Activated naive CD4-positive, alpha-beta T cell treated with anti-CD3 and anti-CD28 coated beads, Interleukin-2, amount 50 U/mL, for 16 hours (primary cell): ENCODE measurements around the gene ZNF440.
"Not testable (repeated sequence)": the region's sequence is repeated elsewhere in the genome, so short reads cannot be mapped to it uniquely, and the experiment has no call there.

Source experiments
- DNase-seq: peaks from one replicate; pipeline ENCODE4 v3.0.0-alpha.2; 2020

The ZNF440 gene

DNA sequence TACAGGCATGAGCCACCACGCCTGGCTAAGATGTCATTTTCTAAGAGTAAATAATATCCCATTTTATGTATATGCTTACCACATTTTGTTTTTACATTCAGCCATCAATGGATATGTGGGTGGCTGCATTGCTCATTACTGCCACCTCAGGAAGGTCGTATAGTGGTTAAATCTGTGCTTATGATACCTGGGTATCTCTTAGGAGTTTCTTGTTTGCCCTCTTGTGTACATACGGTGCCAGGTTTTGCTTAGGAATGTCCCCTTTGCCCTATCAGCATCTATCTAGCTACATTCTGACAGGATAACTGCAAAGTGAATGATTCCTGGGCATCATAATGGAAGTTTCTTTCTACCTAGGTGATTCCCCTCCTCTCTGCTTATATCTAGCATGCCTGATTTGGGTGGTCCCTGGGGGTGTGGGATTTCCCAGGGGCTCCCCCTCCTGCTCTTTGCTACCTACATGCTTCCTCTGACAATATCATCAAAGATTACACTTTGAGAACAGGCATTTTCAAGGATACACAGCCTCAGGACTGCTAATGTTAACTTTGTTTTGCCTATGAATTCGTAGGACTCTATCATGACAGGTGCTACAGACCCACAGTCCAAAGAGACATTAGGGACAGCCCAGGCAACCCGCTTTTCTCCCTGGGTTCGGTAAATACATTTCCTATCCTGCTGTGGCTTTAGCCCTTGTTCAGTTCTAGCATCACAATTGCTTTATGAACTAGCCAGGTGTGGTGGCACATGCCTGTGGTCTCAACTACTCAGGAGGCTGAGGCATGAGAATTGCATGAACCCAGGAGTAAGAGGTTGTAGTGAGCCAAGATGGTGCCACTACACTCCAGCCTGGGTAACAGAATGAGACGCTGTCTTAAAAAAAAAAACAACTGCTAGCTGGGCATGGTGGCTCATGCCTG lies 15.1 kb downstream of the ZNF440 start:
- DNase-seq: not testable (repeated sequence)

DNA sequence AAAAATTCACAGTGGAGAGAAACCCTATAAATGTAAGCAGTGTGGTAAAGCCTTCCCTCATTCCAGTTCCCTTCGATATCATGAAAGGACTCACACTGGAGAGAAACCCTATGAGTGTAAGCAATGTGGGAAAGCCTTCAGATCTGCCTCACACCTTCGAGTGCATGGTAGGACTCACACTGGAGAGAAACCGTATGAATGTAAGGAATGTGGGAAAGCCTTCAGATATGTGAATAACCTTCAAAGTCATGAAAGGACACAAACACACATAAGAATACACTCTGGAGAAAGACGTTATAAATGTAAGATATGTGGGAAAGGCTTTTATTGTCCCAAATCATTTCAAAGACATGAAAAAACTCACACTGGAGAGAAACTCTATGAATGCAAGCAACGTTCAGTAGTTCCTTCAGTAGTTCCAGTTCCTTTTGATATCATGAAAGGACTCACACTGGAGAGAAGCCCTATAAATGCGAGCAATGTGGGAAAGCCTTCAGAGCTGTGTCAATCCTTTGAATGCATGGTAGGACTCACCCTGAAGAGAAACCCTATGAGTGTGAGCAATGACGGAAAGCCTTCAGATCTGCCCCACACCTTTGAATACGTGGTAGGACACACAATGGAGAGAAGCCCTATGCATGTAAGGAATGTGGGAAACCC lies 18.3 kb downstream of the ZNF440 start:
- DNase-seq: no peak

DNA sequence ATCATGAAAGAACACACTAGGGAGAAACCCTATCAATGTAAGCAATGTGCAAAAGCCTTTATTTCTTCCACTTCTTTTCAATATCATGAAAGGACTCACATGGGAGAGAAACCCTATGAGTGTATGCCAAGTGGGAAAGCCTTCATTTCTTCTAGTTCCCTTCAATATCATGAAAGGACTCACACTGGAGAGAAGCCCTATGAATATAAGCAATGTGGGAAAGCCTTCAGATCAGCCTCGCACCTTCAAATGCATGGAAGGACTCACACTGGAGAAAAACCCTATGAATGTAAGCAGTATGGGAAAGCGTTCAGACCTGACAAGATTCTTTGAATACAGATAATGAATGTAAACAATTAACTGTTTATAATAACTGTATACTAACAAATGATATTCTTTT lies 19.5 kb downstream of the ZNF440 start:
- DNase-seq: no peak

DNA sequence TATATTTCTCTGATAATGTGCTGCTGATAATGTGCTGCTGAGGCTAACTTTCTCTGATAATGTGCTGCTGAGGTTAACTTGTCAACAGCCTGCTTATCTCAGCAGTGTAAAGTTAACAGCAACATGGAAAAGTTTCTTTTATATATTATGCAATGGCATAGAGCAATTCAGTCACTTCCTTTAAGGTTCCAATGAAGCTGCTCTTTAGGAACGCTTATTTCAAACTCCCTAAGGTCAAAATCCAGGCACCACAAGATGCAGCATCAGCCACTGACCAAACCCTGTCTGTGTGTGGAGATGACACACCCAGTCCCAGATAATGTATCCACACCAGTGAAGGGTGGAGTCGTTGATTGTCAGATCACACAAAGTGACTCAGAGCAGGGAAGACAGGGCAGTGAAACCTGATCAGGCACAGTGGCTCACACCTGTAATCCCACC lies 21.6 kb downstream of the ZNF440 start:
- DNase-seq: not testable (repeated sequence)

DNA sequence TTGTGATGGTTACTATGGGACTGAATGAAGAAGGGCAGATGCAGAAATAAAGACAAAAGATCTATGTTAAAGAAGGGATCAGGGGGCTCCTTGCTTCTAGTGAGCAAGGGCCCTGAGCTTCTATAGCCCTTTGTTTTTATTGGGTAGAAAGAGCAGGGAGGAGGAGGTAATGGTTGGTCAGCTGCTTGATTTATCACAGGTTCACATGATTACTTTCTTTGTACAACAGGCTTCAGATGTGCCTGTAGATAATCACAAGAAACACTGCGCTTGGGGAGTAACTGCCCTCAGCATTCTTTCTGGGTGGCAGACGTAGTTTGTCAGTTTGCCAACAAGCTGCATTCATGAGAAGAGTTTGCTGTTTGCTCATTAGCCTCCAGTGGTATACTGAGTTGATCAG lies 29.6 kb downstream of the ZNF440 start:
- DNase-seq: no peak

DNA sequence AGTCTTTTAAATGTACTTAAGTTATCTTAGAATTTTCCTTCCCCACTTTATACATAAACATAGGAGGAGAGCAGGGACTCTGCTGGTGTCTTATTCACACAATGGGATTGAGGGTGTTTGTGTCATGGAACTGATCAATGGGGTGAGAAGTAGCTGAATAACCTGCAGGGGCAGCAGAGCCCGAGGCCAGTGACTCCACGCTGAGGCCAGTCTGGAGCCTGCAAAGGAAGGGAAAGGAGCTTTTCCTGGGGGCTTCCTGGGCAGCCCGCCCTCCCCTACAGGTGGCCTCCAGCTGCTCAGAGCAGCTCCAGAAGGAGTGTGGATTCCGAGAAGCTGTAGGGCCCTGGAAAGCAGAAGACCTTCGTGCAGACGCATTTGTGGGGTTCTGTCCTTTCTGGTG lies 33.5 kb downstream of the ZNF440 start:
- not testable (repeated sequence) for DNase-seq

DNA sequence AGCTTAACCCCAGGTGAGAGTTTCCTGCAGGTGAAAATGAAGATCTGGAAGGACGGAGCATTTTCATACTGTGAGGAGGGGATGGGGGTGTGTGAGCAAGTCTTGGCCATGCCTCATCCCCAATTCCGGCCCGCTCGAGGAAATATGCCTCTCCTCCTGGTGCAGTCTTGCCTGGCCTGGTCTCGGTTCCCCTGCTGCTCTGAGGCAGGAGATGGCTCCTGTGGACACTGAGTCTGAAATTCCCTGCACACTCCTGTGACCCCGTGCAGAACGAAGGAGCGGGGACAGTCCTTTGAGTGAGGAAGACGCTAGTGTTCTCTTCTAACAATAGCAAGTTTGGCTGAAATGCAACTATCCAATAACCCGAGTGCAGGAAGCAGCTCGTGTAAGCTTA lies 34.1 kb downstream of the ZNF440 start:
- no peak for DNase-seq

DNA sequence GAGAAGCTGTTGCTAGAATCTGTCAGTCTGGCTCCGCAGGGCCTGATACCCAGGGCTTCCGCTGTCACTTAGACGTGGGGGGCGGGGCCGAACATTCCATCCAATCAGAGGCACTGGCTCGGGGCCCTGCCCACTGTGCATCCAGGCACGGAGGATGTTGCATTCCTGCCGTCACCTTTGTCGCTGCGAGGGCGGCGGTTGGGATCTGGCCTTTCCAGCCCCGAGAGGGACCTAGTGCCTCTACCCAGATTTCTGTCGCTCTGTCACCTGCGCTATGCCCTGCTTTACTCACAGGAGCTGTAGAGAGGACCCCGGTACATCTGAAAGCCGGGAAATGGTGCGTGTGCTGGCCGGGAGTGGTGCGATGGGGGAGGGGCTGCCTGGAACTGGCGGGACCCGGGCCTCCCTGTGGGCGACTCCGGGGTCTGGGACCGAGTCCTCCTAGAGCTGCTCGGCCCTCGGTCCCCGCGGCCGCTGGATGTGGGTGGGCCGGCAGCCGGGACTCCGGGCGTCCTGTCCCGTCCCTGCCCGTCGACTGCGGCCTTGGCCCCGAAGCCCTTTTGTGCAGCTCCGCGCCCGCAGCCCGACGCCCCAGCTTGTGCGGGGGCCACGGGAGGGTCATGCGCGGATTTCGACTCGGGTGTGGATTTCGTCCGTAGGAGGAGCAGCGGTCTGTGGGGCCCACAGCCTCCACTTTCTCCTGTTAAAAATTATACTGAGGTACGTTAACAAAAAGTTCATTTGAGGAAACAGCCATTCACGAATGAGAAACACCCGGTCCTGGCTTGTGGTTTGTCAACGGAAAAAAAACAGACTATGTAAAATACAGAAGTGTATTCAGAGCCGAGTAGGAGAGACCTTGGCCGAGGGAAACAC lies 34.8 kb downstream of the ZNF440 start, which contains the start of gene ZNF439:
Gene ZNF439, plus strand, starts transcription at position 133 of the 876 bp plus-strand sequence. Its CDS starts 142 bp downstream, at position 275.
- DNase-seq: peak; percentile 91

DNA sequence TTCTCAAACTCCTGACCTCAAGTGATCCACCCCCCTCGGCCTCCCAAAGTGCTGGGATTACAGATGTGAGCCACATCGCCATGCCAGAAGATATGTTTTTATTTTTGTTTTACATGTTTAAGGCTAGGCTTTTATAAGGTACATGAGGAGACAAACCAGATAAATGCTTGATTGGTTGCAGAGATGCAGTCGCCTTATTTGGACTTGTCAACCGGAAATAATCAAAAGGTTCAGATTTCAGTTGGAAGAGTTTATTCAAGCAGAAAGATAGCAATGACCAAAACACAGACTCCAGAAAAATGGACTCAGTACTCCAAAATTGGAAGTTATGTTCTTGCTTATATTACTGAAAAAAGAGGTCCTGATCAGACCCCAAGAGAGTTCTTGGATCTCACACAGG lies 36.2 kb downstream of the ZNF440 start:
- DNase-seq: not testable (repeated sequence)

DNA sequence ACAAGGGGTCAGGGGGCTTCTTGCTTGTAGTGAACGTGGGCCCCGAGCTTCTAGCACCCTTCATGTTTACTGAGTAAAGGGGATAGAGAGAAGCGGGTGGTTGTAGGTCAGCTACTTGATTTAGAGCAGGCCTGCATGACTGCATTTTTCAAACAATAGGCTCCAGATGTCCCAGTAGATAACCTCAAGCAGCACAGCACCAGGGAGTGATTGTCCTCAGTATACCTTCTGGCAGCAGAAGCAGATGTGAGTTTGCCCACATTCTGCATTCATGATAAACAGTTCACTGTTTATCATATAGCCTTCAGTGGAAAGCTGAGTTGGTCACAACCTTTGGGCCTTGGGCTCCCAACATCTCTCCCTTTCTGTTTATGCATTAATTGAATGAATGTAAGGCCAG lies 39.3 kb downstream of the ZNF440 start:
- DNase-seq: no peak

DNA sequence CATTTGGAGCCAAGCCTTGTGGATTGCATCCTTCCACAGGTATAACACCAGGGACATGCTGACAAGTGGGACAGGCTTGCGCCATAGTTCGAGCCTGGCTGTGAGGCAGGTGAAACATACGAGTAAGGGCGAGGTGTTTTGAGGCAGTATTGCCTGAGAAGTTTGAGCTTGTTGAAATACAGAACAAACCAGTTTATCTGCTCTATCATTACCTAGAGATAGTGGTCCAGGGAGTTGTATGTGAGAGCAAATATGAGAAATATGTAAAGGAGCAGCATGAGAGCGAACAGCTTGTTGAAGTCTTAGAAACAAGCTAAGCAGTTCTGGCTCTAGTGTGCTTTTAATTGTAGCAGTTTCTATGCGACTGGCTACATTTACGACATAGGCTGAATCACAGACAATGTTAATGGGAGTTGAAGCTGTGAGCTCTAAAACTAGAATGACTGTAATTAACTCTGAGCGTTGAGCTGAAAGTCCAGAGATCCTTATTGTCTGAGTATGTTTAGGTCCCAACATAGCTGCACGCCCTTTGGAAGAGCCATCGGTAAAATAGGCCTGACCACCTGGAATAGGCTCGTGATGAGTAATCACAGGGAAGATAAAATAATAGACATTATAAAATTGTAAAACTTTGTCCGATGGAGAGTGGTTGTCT lies 42.6 kb downstream of the ZNF440 start:
- no peak for DNase-seq

DNA sequence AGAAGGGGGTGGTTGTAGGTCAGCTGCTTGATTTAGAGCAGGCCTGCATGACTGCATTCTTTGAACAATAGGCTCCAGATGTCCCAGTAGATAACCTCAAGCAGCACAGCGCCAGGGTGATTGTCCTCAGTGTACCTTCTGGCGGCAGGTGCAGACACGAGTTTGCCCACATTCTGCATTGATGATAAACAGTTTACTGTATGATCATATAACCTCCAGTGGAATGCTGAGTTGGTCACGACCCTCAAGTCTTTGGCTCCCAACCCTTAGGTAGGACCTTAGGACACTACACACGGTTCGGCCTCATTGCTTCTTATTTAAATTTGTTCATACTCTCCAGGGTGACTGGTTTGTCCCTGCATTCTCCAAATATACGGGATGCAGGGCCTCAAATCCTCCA lies 46.6 kb downstream of the ZNF440 start:
- no peak for DNase-seq

DNA sequence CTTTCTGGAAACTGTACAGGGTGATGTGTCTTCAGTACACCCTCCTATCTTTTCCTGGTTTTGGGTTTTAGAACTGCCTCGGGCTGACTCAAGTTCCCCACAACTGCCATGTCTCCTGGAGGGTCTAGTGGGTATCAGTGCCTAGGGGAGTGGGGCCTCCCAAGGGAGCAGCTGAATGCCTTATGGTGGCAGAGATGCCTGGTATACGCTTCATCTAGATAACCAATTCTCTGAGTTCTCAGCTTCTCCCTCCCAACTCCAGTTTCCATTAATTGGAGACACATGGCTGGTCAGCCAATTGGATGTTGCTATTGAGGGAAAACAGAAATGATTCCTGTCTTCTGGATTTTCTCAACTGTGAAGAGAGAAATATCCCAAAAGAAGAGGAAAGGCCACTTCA lies 47.2 kb downstream of the ZNF440 start:
- no peak for DNase-seq

DNA sequence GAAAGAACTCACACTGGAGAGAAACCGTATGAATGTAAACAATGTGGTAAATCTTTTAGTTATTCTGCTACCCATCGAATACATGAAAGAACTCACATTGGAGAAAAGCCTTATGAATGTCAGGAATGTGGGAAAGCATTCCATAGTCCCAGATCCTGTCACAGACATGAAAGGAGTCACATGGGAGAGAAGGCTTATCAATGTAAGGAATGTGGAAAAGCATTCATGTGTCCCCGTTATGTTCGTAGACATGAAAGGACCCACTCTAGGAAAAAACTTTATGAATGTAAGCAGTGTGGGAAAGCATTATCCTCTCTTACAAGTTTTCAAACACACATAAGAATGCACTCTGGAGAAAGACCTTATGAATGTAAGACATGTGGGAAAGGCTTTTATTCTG lies 53.7 kb downstream of the ZNF440 start:
- DNase-seq: not testable (repeated sequence)

DNA sequence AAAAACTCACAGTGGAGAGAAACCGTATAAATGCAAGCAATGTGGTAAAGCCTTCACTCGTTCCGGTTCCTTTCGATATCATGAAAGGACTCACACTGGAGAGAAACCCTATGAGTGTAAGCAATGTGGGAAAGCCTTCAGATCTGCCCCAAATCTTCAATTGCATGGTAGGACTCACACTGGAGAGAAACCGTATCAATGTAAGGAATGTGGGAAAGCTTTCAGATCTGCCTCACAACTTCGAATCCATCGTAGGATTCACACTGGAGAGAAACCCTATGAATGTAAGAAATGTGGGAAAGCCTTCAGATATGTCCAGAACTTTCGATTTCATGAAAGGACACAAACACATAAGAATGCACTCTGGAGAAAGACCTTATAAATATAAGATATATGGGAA lies 54.1 kb downstream of the ZNF440 start:
- DNase-seq: no peak

DNA sequence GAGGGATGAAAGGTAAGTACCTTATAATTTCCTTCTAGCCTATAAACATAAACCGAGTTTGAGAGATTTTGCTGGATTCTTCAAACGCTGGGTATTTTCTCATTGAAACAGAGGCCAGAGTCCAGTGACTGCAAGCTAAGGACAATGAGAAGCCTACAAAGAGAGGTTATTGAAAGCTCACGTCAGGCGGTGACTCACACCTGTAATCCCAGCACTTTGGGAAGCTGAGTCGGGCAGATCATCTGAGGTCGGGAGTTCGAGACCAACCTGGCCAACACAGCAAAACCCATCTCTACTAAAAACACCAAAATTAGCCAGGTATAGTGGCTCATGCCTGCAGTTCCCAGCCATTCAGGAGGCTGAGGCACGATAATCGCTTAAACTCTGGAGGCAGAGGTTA lies 58.6 kb downstream of the ZNF440 start:
- no peak for DNase-seq

DNA sequence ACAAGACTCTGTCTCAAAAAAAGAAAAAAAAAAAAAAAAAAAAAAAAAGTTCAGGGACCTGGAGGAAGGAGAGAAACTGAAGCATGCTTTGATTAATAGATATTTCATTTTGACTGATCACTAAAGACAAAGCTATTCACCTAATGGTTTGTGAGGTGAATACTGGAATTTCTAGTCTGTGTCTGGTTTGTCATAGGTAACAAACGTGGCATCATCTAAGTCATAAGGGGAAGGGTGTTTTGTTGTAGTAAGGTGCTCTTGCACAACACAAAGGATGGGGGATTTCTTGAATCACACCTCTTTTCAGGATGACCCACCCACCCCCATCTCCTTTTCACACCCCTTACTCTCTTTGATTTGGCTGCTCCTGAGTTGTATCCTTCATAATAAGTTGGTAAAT lies 59.7 kb downstream of the ZNF440 start:
- DNase-seq: no peak

DNA sequence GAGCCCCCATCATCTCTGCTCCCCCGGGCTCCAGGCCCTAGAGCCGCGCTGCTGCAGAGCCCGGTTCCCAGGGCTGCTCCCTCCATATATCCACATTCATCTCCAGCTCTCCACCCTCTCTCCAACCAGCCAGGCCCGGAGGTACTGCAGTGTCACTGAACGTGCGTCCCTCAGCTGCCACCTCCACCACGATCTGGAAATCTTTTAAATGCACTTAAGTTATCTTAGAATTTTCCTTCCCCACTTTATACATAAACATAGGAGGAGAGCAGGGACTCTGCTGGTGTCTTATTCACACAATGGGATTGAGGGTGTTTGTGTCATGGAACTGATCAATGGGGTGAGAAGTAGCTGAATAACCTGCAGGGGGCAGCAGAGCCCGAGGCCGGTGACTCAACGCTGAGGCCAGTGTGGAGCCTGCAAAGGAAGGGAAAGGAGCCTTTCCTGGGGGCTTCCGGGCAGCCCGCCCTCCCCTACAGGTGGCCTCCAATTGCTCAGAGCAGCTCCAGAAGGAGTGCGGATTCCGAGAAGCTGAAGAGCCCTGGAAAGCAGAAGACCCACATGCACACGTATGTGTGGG lies 65.7 kb downstream of the ZNF440 start:
- DNase-seq: peak; percentile 37

DNA sequence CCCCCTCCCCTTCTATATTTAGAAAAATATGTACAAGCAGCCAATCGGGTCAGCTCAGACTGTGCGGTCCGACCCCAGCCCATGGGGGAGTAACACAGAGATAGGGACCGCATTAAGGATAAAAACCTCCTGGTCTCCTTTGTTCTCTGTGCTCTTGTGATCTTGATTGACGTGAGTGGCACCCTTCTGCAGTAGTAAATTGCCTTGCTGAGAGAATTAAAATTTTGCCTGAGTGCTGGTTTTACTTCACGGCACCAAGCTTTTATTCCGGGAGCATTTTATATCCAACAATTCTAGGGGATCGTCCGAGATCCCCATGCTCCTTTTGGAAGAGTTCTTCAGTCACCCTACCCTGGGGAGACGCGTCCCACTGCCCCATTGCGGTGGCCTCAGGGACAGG lies 66.5 kb downstream of the ZNF440 start:
- DNase-seq: no peak

DNA sequence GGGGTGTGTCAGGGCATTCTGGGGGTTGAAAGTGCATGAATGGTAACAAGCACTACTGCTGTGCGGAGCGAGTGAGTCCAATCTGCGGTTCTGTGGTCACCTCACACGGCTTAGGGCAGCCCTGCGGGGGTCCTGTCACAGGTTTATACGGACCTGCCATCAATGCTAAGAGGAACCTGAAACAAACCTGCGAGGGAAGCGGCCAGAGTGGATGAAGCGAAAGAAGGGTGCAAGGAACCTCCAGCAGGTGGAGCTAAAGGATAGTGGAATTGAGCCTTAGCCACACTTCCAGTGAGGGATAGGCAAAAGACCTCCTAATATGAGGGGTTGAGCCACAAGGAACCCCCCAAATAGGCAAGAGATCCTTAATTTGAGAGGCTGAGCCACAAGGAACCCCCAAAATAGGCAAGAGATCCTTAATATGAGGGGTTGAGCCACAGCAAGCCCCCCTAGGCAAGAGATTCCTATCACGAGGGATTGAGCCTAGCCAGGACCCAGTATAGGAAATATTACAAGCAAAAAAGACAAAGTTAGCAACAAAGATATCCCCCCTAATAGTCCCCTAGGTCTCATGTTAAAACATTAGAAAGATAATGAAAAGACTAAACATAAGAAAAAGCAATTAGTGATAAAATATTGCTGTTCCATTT lies 67.2 kb downstream of the ZNF440 start:
- peak; percentile 53 for DNase-seq

DNA sequence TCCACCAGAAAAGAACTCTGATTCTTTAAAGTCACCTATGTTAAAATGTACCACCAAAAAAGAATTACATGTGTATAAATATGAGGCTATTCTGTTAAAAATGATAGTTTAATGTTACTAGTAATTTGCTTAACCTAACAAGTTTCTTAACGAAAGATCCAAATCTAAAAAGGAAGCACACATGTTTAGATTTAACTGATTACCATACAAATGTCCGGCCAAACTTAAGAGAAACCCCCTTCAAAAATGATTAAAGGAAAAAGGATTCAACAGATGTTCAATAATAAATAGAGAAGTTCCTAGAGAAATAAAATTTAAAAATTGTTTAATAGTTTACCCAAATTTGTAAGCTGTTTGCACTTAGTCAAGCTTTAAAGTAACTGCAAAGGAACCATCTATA lies 68.5 kb downstream of the ZNF440 start:
- DNase-seq: no peak
